Endodermal cell (in vitro differentiated cells): ENCODE data around the gene DNAJC18. TPM values are rescaled to one million over a fixed set of nuclear protein-coding genes. Genes with fewer than 3 reads are reported as not detected.

Experiments used
- DNase-seq: peaks from one replicate; pipeline ENCODE4 v3.0.0-alpha.2; 2017
- H3K27ac ChIP-seq: 2 replicates; pipeline ENCODE4 v1.5.1; 2013; ENCODE audit warnings: mild to moderate bottlenecking, low read depth, low read length, moderate library complexity
- H3K27me3 ChIP-seq: 2 replicates; pipeline ENCODE4 v1.6.1; 2013; ENCODE audit warnings: mild to moderate bottlenecking, low read length, moderate library complexity; ENCODE audit not compliant: insufficient read depth, control insufficient read depth, poor library complexity, severe bottlenecking
- H3K36me3 ChIP-seq: 2 replicates; pipeline ENCODE4 v1.7.0; 2013; ENCODE audit warnings: mild to moderate bottlenecking, low read length, moderate library complexity; ENCODE audit not compliant: control insufficient read depth, insufficient read depth
- H3K4me1 ChIP-seq: one replicate; pipeline ENCODE4 v1.7.0; 2013; ENCODE audit warnings: low read length; ENCODE audit not compliant: control insufficient read depth, insufficient read depth
- H3K4me3 ChIP-seq: 2 replicates; pipeline ENCODE4 v1.5.1; 2013; ENCODE audit warnings: mild to moderate bottlenecking, low read length, moderate library complexity
- H3K9ac ChIP-seq: 2 replicates; pipeline ENCODE4 v1.6.1; 2013; ENCODE audit warnings: mild to moderate bottlenecking, low read length, moderate library complexity; ENCODE audit not compliant: poor library complexity, severe bottlenecking; ENCODE audit errors: extremely low read depth
- H3K9me3 ChIP-seq: 2 replicates; pipeline ENCODE4 v1.6.1; 2013; ENCODE audit warnings: mild to moderate bottlenecking, low read length, moderate library complexity; ENCODE audit not compliant: control insufficient read depth
- H3K27ac Mint-ChIP-seq: 2 replicates; pipeline ENCODE4 v1.8.0; 2020; ENCODE audit warnings: mixed read lengths
- H3K27me3 Mint-ChIP-seq: 2 replicates; pipeline ENCODE4 v1.8.0; 2021; ENCODE audit warnings: mild to moderate bottlenecking, mixed read lengths; ENCODE audit not compliant: insufficient read depth
- H3K36me3 Mint-ChIP-seq: 2 replicates; pipeline ENCODE4 v1.8.0; 2020; ENCODE audit warnings: low read depth, mixed read lengths
- H3K4me1 Mint-ChIP-seq: 2 replicates; pipeline ENCODE4 v1.8.0; 2020; ENCODE audit warnings: mixed read lengths
- H3K4me3 Mint-ChIP-seq: 2 replicates; pipeline ENCODE4 v1.8.0; 2020; ENCODE audit warnings: mild to moderate bottlenecking, moderate library complexity, mixed read lengths
- H3K9me3 Mint-ChIP-seq: 2 replicates; pipeline ENCODE4 v1.8.0; 2020; ENCODE audit warnings: mild to moderate bottlenecking, mixed read lengths
- WGBS, 2 experiments: methylation state at CpG; one replicate each; pipeline versions ENCODE4 v1.1.5 to v1.1.7; 2013; ENCODE audit warnings: missing lambda C conversion rate in 2 of 2, mixed read lengths in 1 of 2; ENCODE audit not compliant: insufficient coverage in 1 of 2, insufficient read length in 1 of 2; 5-methylcytosine and 5-hydroxymethylcytosine counted together
- total RNA-seq, 2 donors: library from RNA; stranded (reverse); fragmentation: NEBNext Ultra II Directional in 1 of 2; extraction: Animal tissue kit (Norgen Biotek cat#: 25700) in 1 of 2; gene quantifications; 2 replicates in 1 of 2; 3 replicates in 1 of 2; pipeline ENCODE4 v1.2.1, GENCODE V29; 2021
- TF ChIP-seq, protein P1 (sequence below): fragments of 200-600 bp; sonication (generic); conservative IDR thresholded peaks from 2 replicates; pipeline ENCODE4 v1.5.0; 2021; ENCODE audit warnings: antibody characterized with exemption, mild to moderate bottlenecking

The DNAJC18 gene
- total RNA-seq, 2 donors from 2014 or later, result 21.8 to 26.6 TPM

DNA sequence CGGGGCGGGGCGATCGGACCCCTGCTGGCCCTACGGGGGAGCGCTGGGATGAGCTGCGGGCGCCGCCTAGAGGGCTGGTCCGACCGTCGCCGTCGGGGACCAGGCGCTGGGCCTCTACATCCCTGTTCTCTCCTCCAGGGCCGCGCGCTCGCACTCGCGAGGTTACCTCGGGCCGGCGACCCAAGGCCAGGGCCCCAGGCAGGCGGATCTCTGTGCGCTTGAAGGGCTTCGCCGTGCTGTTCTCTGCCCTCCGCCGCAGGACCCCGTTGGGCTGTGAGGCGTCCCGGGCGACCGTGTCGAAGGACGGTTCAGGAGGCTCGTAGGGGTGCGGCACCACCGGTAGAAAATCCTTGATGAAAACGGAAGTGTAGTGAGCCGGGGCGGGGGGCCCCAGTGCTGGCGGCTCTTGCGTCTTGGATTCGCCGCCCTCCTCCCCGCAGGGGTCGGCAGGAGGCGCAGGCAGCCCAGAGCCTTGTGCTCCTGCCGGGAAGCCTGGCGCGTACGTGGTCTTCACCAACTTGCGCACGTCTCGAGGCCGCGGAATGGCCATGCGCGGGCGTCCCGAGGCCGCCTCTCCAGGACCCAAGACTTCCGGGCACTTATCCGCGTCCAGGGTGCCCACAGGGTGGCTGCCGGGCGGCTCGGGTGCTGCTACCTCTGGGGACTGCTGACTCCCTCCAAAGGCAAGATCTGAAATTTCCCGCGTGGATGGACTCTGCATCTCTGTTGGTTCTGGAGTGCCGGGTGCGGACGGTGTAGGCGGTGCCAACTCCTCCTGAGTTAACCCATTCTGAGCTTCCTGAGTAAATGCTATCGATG is 46.4 kb downstream of the DNAJC18 start:
- Mint-ChIP-seq H3K4me1 (peaks cover 34% of the 10 kb centered on the region), H3K4me3 (peak overlapping the region; percentile 68), H3K27me3 (peaks cover 21% of the 10 kb centered on the region), H3K27ac (peak overlapping the region; percentile 78), H3K36me3 (peaks cover 3% of the 10 kb centered on the region), H3K9me3 (no peaks in the 10 kb centered on the region)
- WGBS, 2 experiments, result 6 to 7% methylated on average over 56 to 77 of the region's 77 CpGs
- peak; percentile 96 for DNase-seq
- TF ChIP-seq, protein P1, sequence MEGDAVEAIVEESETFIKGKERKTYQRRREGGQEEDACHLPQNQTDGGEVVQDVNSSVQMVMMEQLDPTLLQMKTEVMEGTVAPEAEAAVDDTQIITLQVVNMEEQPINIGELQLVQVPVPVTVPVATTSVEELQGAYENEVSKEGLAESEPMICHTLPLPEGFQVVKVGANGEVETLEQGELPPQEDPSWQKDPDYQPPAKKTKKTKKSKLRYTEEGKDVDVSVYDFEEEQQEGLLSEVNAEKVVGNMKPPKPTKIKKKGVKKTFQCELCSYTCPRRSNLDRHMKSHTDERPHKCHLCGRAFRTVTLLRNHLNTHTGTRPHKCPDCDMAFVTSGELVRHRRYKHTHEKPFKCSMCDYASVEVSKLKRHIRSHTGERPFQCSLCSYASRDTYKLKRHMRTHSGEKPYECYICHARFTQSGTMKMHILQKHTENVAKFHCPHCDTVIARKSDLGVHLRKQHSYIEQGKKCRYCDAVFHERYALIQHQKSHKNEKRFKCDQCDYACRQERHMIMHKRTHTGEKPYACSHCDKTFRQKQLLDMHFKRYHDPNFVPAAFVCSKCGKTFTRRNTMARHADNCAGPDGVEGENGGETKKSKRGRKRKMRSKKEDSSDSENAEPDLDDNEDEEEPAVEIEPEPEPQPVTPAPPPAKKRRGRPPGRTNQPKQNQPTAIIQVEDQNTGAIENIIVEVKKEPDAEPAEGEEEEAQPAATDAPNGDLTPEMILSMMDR, result peak; percentile 86
- H3K4me1 ChIP-seq, result peaks cover 7% of the 10 kb centered on the region
- H3K9ac ChIP-seq, result peak overlapping the region; percentile 25
- peak overlapping the region; percentile 75 for H3K4me3 ChIP-seq
- H3K36me3 ChIP-seq, result no peaks in the 10 kb centered on the region
- no peak overlapping the region for H3K27ac ChIP-seq
- peaks cover 23% of the 10 kb centered on the region for H3K27me3 ChIP-seq
- H3K9me3 ChIP-seq, result no peaks in the 10 kb centered on the region

DNA sequence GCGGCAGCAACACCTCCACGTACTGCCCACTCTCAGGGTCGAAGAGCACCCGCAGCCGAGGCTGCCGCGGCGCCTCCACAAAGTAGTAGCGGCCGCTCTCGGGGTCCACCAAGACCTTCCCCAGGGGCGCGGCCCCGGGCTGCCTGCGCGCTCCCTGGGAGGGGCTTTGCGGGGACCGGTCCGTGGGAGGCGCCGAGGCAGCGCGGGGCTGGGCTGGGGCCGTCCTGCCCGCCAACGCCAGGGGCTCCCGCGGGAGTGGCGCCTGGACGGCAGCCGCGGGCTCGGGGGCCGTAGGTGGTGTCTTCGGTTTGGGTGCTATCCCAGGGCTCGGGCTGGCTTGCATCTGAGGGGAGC is 47.0 kb downstream of the DNAJC18 start:
- H3K9me3 Mint-ChIP-seq, result no peaks in the 10 kb centered on the region
- H3K4me3 Mint-ChIP-seq, result peak overlapping the region; percentile 68
- H3K36me3 Mint-ChIP-seq, result peaks cover 3% of the 10 kb centered on the region
- DNase-seq, result no peak
- peaks cover 21% of the 10 kb centered on the region for H3K27me3 Mint-ChIP-seq
- H3K4me1 Mint-ChIP-seq, result peaks cover 32% of the 10 kb centered on the region
- Histone ChIP-seq H3K9ac (no peak overlapping the region), H3K27ac (no peak overlapping the region), H3K36me3 (no peaks in the 10 kb centered on the region), H3K27me3 (peaks cover 23% of the 10 kb centered on the region), H3K4me3 (peak overlapping the region; percentile 75), H3K9me3 (no peaks in the 10 kb centered on the region), H3K4me1 (peaks cover 7% of the 10 kb centered on the region)
- TF ChIP-seq, protein P1, result no peak
- 28 to 46% methylated on average over 15 to 36 of the region's 36 CpGs for WGBS, 2 experiments
- no peak overlapping the region for H3K27ac Mint-ChIP-seq

DNA sequence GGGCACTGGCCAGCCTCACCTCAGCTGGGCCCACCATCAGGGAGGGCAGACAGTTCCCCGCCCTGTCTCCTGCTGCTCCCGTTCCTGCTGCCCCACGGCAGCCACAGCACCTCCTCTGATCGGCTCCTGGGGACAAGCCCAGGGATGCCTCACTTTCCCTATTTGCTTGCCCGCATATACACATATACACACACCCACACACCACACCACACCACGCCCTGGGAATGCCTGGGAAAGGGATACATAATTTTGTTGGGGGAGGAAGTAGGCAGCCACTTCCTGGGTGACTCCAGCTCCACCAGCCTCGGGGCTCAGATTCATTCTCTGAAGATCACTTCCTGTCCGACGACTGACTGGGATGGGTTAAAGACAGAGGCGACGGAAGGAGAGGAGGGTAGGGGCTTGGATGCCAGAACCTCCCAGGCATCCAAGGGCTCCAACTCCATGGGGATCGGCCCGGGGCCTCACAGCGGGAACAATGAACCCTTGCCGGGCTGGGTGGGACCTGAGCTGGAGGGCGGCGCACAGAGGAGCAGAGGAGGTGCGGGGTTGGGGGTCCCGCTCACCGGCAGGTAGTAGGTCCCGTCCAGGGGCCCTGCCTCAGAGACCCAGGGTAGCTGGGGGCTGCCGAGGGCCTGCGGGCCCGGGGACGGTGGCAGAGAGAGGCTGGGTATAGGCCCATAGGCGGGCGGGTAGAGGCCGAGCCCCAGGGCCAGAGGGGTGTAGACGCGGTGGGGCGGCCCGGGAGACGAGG is 47.6 kb downstream of the DNAJC18 start:
- WGBS, 2 experiments, result 83 to 88% methylated on average over 11 to 33 of the region's 33 CpGs
- H3K9ac ChIP-seq, result no peak overlapping the region
- peaks cover 23% of the 10 kb centered on the region for H3K27me3 ChIP-seq
- H3K36me3 Mint-ChIP-seq, result no peaks in the 10 kb centered on the region
- no peaks in the 10 kb centered on the region for H3K36me3 ChIP-seq
- no peak overlapping the region for H3K27ac ChIP-seq
- peaks cover 26% of the 10 kb centered on the region for H3K4me1 Mint-ChIP-seq
- DNase-seq, result no peak
- peak overlapping the region; percentile 68 for H3K4me3 Mint-ChIP-seq
- H3K9me3 Mint-ChIP-seq, result no peaks in the 10 kb centered on the region
- H3K27me3 Mint-ChIP-seq, result peaks cover 21% of the 10 kb centered on the region
- H3K4me1 ChIP-seq, result peaks cover 2% of the 10 kb centered on the region
- H3K9me3 ChIP-seq, result no peaks in the 10 kb centered on the region
- H3K27ac Mint-ChIP-seq, result peak overlapping the region; percentile 44
- TF ChIP-seq, protein P1, result no peak
- H3K4me3 ChIP-seq, result no peak overlapping the region
